HepG2 (cell line): ENCODE data around the gene SYNJ2. TPM values are rescaled to one million over a fixed set of nuclear protein-coding genes. Genes with fewer than 3 reads are reported as not detected.
A peak's percentile ranks its signal among the peaks of the same experiment; 100 is the strongest.

Source experiments
- ARID3A ChIP-seq: IDR thresholded peaks from 2 replicates; pipeline ENCODE4 v1.6.1; 2012; ENCODE audit warnings: low read depth, low read length, improper control_type of control experiment
- FOXJ3 ChIP-seq: sonication (generic); formaldehyde crosslinking; IDR thresholded peaks from 2 replicates; pipeline ENCODE4 v1.4.0; 2020; ENCODE audit warnings: missing genetic modification reagents, mild to moderate bottlenecking, borderline replicate concordance
- JUNB ChIP-seq: sonication (generic); formaldehyde crosslinking; IDR thresholded peaks from 2 replicates; pipeline ENCODE4 v1.8.0; 2022; ENCODE audit warnings: missing genetic modification reagents, mild to moderate bottlenecking, borderline replicate concordance
- KDM4B ChIP-seq: sonication (generic); formaldehyde crosslinking; IDR thresholded peaks from 2 replicates; pipeline ENCODE4 v1.4.0; 2020; ENCODE audit warnings: missing genetic modification reagents
- LBX2 ChIP-seq: sonication (generic); formaldehyde crosslinking; IDR thresholded peaks from 2 replicates; pipeline ENCODE4 v1.5.0; 2020; ENCODE audit warnings: missing genetic modification reagents, mild to moderate bottlenecking, borderline replicate concordance
- NFRKB ChIP-seq: fragments of 450-650 bp; IDR thresholded peaks from 2 replicates; pipeline ENCODE4 v1.6.1; 2017
- SKI ChIP-seq: fragments of 450-650 bp; IDR thresholded peaks from one replicate; pipeline ENCODE4 v1.6.1; 2018; ENCODE audit warnings: mild to moderate bottlenecking; ENCODE audit not compliant: partially characterized antibody
- SPEN ChIP-seq: sonication (generic); formaldehyde crosslinking; IDR thresholded peaks from 2 replicates; pipeline ENCODE4 v1.5.1; 2020; ENCODE audit warnings: low read depth, mild to moderate bottlenecking, missing genetic modification reagents
- ZMYM2 ChIP-seq: sonication (generic); formaldehyde crosslinking; IDR thresholded peaks from 2 replicates; pipeline ENCODE4 v1.8.0; 2022; ENCODE audit warnings: mild to moderate bottlenecking, missing genetic modification reagents
- polyA plus RNA-seq, 8 experiments: library from polyadenylated mRNA; depleted of rRNA in 3 of 8; stranded (reverse) in 7 of 8; unstranded in 1 of 8; fragments of >200 nt; fragmentation: Illumina TruSeq in 4 of 8; extraction: Trizol in 4 of 8; gene quantifications; 2 replicates each; pipeline versions ENCODE4 v1.2.1 to v1.2.3, GENCODE V29; 2011 to 2016; ENCODE audit warnings: low read depth in 4 of 8, missing spikeins in 1 of 8, mixed read lengths in 1 of 8; ENCODE audit not compliant: insufficient read depth in 1 of 8
- total RNA-seq, 5 experiments: library from RNA; depleted of rRNA; stranded (reverse); fragments of >200 nt; fragmentation: Illumina TruSeq; extraction: Trizol; gene quantifications; 2 replicates each; pipeline ENCODE4 v1.2.3, GENCODE V29; 2016; ENCODE audit warnings: low read depth in 1 of 5

The SYNJ2 gene
- total and polyA plus RNA-seq, 2 of the 13 experiments (the other 11 are each of a cell fraction or from before 2014, with no cell fraction given): 39.1 to 57.6 TPM

- TF ChIP-seq SKI: no peak
- TF ChIP-seq LBX2: no peak
- TF ChIP-seq FOXJ3 (CRISPR knock-in tag): no peak
- no peak for TF ChIP-seq NFRKB
- TF ChIP-seq JUNB (CRISPR knock-in tag): no peak
- no peak for TF ChIP-seq SPEN (CRISPR knock-in tag)
- no peak for TF ChIP-seq ARID3A
- TF ChIP-seq KDM4B: no peak
- 0 out of 2 replicates have a peak, but pooled peaks have one; percentile 50 for TF ChIP-seq ZMYM2 (CRISPR knock-in tag)
Observed at GRCh38 chr6:157982563-157983405, 1.1 kb downstream of the SYNJ2 start (continued).
